ENCODE results near the gene AMPD1.

The AMPD1 gene

DNA sequence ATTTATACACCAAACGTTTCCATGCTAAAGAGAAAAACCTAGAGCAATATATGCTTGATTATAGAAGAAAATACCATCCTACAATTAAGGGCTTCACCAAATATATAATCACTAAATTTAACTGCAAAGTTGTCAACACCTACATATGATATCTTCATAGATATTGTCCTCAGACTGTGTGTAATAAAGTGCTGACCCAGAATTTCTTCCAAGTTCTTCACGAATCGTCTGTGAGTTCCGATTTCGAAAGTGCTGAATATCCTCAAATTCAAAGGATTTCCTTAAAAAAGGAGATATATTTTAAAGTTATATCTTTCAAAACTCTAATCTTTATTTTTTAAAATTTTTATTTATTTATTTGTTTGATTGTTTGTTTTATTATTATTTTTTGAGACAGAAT, 72.0 kb downstream of the AMPD1 start:
- no peak for FAIRE-seq
